ENCODE measurements around the gene SPATS2L. TPM values are rescaled to one million over a fixed set of nuclear protein-coding genes. Genes with fewer than 3 reads are reported as not detected.
"Not testable (repeated sequence)": the region's sequence is repeated elsewhere in the genome, so short reads cannot be mapped to it uniquely, and the experiment has no call there.

The SPATS2L gene
- total and polyA plus RNA-seq, 2 of the 13 experiments (the other 11 are each of a cell fraction or from before 2014, with no cell fraction given), result 154 to 212 TPM

GRCh38 chr2:200342654-200343053, 36.2 kb downstream of the SPATS2L start (continued):
- TF ChIP-seq, protein P1, sequence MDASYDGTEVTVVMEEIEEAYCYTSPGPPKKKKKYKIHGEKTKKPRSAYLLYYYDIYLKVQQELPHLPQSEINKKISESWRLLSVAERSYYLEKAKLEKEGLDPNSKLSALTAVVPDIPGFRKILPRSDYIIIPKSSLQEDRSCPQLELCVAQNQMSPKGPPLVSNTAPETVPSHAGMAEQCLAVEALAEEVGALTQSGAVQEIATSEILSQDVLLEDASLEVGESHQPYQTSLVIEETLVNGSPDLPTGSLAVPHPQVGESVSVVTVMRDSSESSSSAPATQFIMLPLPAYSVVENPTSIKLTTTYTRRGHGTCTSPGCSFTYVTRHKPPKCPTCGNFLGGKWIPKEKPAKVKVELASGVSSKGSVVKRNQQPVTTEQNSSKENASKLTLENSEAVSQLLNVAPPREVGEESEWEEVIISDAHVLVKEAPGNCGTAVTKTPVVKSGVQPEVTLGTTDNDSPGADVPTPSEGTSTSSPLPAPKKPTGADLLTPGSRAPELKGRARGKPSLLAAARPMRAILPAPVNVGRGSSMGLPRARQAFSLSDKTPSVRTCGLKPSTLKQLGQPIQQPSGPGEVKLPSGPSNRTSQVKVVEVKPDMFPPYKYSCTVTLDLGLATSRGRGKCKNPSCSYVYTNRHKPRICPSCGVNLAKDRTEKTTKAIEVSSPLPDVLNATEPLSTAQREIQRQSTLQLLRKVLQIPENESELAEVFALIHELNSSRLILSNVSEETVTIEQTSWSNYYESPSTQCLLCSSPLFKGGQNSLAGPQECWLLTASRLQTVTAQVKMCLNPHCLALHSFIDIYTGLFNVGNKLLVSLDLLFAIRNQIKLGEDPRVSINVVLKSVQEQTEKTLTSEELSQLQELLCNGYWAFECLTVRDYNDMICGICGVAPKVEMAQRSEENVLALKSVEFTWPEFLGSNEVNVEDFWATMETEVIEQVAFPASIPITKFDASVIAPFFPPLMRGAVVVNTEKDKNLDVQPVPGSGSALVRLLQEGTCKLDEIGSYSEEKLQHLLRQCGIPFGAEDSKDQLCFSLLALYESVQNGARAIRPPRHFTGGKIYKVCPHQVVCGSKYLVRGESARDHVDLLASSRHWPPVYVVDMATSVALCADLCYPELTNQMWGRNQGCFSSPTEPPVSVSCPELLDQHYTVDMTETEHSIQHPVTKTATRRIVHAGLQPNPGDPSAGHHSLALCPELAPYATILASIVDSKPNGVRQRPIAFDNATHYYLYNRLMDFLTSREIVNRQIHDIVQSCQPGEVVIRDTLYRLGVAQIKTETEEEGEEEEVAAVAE (CRISPR knock-in tag; IDR thresholded peaks at IDR 0.05; ENCODE audit: borderline replicate concordance), result no peak
- TF ChIP-seq, protein P2, sequence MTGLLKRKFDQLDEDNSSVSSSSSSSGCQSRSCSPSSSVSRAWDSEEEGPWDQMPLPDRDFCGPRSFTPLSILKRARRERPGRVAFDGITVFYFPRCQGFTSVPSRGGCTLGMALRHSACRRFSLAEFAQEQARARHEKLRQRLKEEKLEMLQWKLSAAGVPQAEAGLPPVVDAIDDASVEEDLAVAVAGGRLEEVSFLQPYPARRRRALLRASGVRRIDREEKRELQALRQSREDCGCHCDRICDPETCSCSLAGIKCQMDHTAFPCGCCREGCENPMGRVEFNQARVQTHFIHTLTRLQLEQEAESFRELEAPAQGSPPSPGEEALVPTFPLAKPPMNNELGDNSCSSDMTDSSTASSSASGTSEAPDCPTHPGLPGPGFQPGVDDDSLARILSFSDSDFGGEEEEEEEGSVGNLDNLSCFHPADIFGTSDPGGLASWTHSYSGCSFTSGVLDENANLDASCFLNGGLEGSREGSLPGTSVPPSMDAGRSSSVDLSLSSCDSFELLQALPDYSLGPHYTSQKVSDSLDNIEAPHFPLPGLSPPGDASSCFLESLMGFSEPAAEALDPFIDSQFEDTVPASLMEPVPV (CRISPR knock-in tag; IDR thresholded peaks at IDR 0.05), result no peak
- TF ChIP-seq FOXO1 (CRISPR knock-in tag; IDR thresholded peaks at IDR 0.05) (no peak), ZFP62 (CRISPR knock-in tag; IDR thresholded peaks at IDR 0.05) (no peak), ZFP37 (CRISPR knock-in tag; IDR thresholded peaks at IDR 0.05; ENCODE audit: borderline replicate concordance) (no peak)

DNA sequence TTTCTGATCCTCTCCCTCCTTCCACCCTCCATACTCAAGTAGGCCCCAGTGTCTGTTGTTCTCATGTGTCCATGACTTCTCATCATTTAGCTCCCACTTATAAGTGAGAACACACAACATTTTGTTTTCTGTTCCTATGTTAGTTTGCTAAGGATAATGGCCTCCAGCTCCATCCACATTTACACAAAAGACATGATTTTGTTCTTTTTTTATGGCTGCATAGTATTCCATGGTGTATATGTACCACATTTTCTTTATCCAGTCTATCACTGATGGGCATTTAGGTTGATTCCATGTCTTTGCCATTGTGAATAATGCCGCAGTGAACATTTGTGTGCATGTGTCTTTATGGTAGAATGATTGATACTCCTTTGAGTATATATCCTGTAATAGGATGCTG, 37.7 kb downstream of the SPATS2L start:
- H3K4me3 ChIP-seq (replicated peaks in 1 of 3; ENCODE audit: insufficient read depth in 1 of 3, low read depth in 2 of 3, low read length in 3 of 3); in situ Hi-C loops (cut with HindIII; ENCODE audit: extremely low pct_ligation_motif_present, low pct_unique_long_range_greater_than_20kb); intact Hi-C loops (cut with micrococcal nuclease; ENCODE audit: unreplicated experiment); CTCF ChIA-PET (ENCODE audit: low intra/inter-chr PET ratio, low total read pairs); BruUV-seq (replicated peaks); H3K9ac ChIP-seq (ENCODE audit: insufficient read depth, low read depth, low read length); H3K27me3 ChIP-seq (ENCODE audit: control insufficient read depth in 1 of 2, insufficient read depth in 2 of 2, low read length in 2 of 2); FAIRE-seq; H3K27ac ChIP-seq (ENCODE audit: extremely low read length, insufficient read depth, low read length); ATAC-seq; DNase-seq (ENCODE audit: low spot score); H3K4me2 ChIP-seq (ENCODE audit: low read depth, low read length); H2AFZ ChIP-seq (ENCODE audit: low read length); H3K9me3 ChIP-seq (ENCODE audit: low read length): not testable (repeated sequence)
- Histone ChIP-seq H3K79me2 (ENCODE audit: insufficient read depth, low read length) (peaks cover 96% of the 10 kb centered on the region), H3K4me1 (ENCODE audit: insufficient read depth, low read length) (peaks cover 27% of the 10 kb centered on the region), H3K36me3 (replicated peaks in 1 of 2; ENCODE audit: control insufficient read depth in 1 of 2, insufficient read depth in 2 of 2, low read length in 2 of 2) (peaks cover 11 to 44% of the 10 kb centered on the region in 2 experiments), H4K20me1 (ENCODE audit: insufficient read depth, low read length) (peaks cover 75% of the 10 kb centered on the region)
- POLR2A ChIA-PET, result interaction anchor here (1.8 kb wide), 1 partner anchor 38 kb away, joined by 3 read pairs; the partner anchor contains the start of gene SPATS2L
- TF ChIP-seq RBM22 (optimal IDR thresholded peaks at IDR 0.05; ENCODE audit: low read length) (peak; percentile 43), ASH2L (IDR thresholded peaks at IDR 0.05; ENCODE audit: insufficient read length, low read depth, low read length) (peak; percentile 5)
- WGBS (ENCODE audit: low lambda C conversion rate), result 100% methylated on average over 1 of the region's 1 CpG
